Osteocyte (in vitro differentiated cells): ENCODE results near the gene APBA2. TPM values are rescaled to one million over a fixed set of nuclear protein-coding genes. Genes with fewer than 3 reads are reported as not detected.
"Not testable (repeated sequence)": the region's sequence is repeated elsewhere in the genome, so short reads cannot be mapped to it uniquely, and the experiment has no call there.

Source experiments
- DNase-seq: peaks from one replicate; pipeline ENCODE4 v3.0.0; 2021; ENCODE audit warnings: mixed read lengths; ENCODE audit not compliant: unreplicated experiment; ENCODE audit errors: extremely low spot score
- H3K27ac Mint-ChIP-seq: one replicate; pipeline ENCODE4 v1.8.0; 2021; ENCODE audit warnings: mild to moderate bottlenecking, mixed read lengths; ENCODE audit not compliant: unreplicated experiment
- H3K27me3 Mint-ChIP-seq: one replicate; pipeline ENCODE4 v1.8.0; 2021; ENCODE audit warnings: mixed read lengths; ENCODE audit not compliant: unreplicated experiment
- H3K36me3 Mint-ChIP-seq: one replicate; pipeline ENCODE4 v1.8.0; 2021; ENCODE audit warnings: mixed read lengths; ENCODE audit not compliant: unreplicated experiment
- H3K4me1 Mint-ChIP-seq: one replicate; pipeline ENCODE4 v1.8.0; 2021; ENCODE audit warnings: mixed read lengths; ENCODE audit not compliant: unreplicated experiment
- H3K4me3 Mint-ChIP-seq: one replicate; pipeline ENCODE4 v1.8.0; 2021; ENCODE audit warnings: mild to moderate bottlenecking, moderate library complexity, mixed read lengths; ENCODE audit not compliant: unreplicated experiment
- H3K9me3 Mint-ChIP-seq: one replicate; pipeline ENCODE4 v1.8.0; 2021; ENCODE audit warnings: mixed read lengths; ENCODE audit not compliant: unreplicated experiment
- total RNA-seq: library from RNA; stranded (reverse); gene quantifications from 2 replicates; pipeline ENCODE4 v1.2.1, GENCODE V29; 2021
- TF ChIP-seq, protein P1 (sequence below): fragments of 200-600 bp; sonication (generic); IDR thresholded peaks from 2 replicates; pipeline ENCODE4 v1.5.0; 2021; ENCODE audit warnings: antibody characterized with exemption, mild to moderate bottlenecking, moderate library complexity

The APBA2 gene
- total RNA-seq, 1 donor from 2014 or later: 23.5 TPM

DNA sequence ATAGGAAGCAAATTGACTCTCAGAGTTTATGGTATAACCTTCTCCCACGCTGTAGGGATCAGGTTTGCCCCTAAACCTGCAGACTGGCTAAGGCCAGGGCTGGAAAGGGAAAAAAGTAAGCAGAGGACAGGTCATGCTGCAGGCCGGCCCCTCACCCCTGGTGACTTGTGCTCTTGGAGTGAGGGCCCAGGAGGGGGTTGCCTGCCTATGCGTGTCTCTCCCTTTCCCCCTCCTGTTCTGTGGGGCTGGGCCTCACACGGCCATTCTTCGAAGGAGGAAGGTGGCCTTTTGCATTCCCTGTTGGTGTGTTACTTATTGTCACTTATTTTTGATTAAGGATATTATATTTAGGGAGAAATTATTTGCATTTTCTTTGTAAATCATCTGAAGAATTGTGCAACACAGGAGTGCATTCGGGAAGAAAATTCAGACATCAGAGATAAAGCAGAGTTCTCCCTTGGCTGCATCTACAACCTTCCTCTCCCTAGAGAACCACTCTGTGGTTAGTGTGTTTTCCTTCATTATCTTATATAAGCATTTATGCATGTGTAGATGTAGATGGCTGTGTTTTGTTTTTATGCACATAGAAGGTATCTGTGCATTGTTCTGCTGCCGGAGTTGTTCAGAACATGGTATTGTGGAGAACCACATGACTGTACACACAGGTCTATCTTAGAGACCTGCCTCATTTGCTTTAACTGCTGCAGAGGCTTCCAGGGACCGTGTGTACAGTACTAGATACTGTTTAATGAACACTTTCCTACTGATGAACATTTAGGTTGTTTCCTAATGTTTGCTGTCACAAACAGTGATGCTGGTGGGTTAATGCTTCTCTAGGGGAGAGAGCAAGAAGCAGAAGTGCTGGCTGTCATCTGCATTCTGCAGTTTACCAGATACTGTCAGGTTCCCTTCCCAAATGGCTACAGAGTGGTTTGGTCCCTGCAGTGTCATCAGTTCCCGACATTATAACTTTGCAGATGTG, 133.5 kb downstream of the APBA2 start:
- Mint-ChIP-seq H3K36me3 (peaks cover 2% of the 10 kb centered on the region), H3K9me3 (no peaks in the 10 kb centered on the region), H3K4me1 (peaks cover 4% of the 10 kb centered on the region), H3K27ac (no peak overlapping the region), H3K27me3 (no peaks in the 10 kb centered on the region), H3K4me3 (no peak overlapping the region)
- TF ChIP-seq, protein P1, sequence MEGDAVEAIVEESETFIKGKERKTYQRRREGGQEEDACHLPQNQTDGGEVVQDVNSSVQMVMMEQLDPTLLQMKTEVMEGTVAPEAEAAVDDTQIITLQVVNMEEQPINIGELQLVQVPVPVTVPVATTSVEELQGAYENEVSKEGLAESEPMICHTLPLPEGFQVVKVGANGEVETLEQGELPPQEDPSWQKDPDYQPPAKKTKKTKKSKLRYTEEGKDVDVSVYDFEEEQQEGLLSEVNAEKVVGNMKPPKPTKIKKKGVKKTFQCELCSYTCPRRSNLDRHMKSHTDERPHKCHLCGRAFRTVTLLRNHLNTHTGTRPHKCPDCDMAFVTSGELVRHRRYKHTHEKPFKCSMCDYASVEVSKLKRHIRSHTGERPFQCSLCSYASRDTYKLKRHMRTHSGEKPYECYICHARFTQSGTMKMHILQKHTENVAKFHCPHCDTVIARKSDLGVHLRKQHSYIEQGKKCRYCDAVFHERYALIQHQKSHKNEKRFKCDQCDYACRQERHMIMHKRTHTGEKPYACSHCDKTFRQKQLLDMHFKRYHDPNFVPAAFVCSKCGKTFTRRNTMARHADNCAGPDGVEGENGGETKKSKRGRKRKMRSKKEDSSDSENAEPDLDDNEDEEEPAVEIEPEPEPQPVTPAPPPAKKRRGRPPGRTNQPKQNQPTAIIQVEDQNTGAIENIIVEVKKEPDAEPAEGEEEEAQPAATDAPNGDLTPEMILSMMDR: no peak
- DNase-seq: peak; percentile 60

DNA sequence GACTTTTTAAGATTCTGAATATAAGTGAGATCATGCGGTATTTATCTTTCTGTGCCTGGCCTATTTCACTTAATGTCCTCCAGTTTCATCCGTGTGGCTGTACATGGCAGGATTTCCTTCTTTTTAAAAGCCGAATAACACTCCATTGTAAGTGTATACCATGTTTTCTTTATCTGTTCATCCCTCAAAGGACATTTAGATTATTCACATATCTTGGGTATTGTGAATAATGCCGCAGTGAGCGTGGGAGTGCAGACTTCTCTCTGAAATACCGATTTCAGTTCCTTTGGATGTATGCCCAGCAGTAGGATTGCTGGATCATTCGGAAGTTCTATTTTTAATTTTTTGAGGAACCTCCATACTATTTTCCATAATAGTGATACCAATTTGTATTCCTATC, 136.1 kb downstream of the APBA2 start:
- no peak for DNase-seq
- Mint-ChIP-seq H3K4me1 (no peaks in the 10 kb centered on the region), H3K27ac (no peak overlapping the region), H3K4me3 (no peak overlapping the region), H3K9me3 (no peaks in the 10 kb centered on the region), H3K36me3 (no peaks in the 10 kb centered on the region), H3K27me3 (no peaks in the 10 kb centered on the region)
- TF ChIP-seq, protein P1: no peak

DNA sequence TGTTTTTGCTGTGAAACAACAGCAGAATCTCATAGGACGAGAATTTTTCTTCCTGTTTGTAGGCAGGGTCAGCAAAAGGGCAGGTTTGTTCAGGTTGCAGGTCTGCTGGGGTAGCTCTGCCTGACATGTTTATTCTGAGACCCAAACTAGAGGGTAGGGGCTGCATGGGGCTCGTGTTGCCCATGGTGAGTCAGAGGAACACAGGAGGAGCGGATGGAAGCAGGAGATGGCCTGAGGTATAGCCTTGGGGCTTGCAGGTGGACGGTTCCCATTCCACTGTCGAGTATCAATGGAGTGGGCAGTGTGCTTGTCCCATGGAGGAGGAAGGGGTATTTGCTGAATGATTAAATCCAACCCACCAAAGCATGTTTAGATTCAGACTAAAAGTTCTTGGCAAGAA, 138.9 kb downstream of the APBA2 start:
- H3K4me1 Mint-ChIP-seq: no peaks in the 10 kb centered on the region
- H3K4me3 Mint-ChIP-seq: no peak overlapping the region
- no peaks in the 10 kb centered on the region for H3K36me3 Mint-ChIP-seq
- TF ChIP-seq, protein P1: no peak
- DNase-seq: peak; percentile 32
- H3K27ac Mint-ChIP-seq: no peak overlapping the region
- H3K27me3 Mint-ChIP-seq: no peaks in the 10 kb centered on the region
- no peaks in the 10 kb centered on the region for H3K9me3 Mint-ChIP-seq

DNA sequence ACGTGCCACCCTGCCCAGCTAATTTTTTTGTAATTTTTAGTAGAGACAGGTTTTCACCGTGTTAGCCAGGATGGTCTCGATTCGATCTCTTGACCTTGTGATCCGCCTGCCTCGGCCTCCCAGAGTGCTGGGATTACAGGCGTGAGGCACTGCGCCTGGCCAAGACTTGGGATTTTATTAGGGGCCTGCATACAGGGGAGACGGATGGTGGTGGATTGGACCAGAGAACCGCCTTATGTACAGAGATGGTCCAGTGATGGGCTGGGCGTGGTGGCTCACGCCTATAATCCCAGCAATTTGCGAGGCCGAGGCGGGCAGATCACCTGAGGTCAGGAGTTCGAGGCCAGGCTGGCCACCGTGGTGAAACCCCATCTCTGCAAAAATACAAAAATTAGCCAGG, 139.6 kb downstream of the APBA2 start:
- not testable (repeated sequence) for H3K36me3 Mint-ChIP-seq
- DNase-seq: peak; percentile 36

DNA sequence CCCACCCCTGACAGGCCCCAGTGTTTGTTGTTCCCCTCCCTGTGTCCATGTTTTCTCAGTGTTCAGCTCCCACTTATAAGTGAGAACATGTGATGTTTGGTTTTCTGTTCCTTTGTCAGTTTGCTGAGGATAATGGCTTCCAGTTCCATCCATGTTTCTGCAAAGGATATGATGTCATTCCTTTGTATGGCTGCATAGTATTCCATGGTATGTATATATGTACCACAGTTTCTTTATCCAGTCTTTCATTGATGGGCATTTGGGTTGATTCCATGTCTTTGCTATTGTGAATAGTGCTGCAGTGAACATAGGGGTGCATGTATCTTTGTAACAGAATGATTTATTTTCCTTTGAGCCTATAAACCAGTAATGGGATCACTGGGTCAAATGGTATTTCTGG, 142.4 kb downstream of the APBA2 start:
- not testable (repeated sequence) for H3K36me3 Mint-ChIP-seq, DNase-seq, H3K27ac Mint-ChIP-seq, H3K4me1 Mint-ChIP-seq, H3K9me3 Mint-ChIP-seq, H3K4me3 Mint-ChIP-seq, H3K27me3 Mint-ChIP-seq

More for the DNA sequence above, 139.6 kb downstream of the APBA2 start:
- H3K4me1 Mint-ChIP-seq, H3K27me3 Mint-ChIP-seq, H3K9me3 Mint-ChIP-seq, H3K27ac Mint-ChIP-seq, H3K4me3 Mint-ChIP-seq: not testable (repeated sequence)

DNA sequence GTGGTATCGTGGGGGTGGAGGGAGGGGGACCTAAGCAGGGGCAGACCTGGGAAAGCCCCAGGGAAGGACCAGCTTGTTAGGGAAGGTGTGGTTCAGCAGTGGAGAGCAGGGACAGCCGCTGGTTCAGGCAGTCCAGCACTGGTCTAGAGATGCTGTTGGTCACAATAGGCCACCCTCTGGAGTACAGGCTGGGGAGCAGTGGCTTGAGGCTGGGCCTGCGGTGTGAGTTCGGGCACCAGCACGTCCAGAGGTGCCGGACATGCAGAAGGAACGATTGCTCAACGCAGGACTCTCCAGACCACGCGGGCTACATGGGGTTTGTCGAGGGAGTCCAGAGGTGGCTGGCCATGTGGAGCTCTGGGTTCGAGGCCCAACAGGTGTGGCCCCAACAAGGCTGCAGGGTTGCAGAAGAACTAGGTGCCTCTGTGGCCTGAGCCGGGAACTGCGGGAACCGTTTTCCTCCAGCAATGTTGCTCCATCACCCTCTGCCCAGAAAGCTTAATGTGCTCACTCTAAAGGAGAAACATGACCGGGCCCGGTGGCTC, 143.9 kb downstream of the APBA2 start:
- H3K27me3 Mint-ChIP-seq: no peaks in the 10 kb centered on the region
- TF ChIP-seq, protein P1: no peak
- no peaks in the 10 kb centered on the region for H3K4me1 Mint-ChIP-seq
- DNase-seq: peak; percentile 70
- H3K4me3 Mint-ChIP-seq: no peak overlapping the region
- H3K27ac Mint-ChIP-seq: no peak overlapping the region
- H3K9me3 Mint-ChIP-seq: no peaks in the 10 kb centered on the region
- H3K36me3 Mint-ChIP-seq: no peaks in the 10 kb centered on the region
